DOHH2 (cell line): ENCODE results near the gene NFIL3.

Experiments
- H3F3A ChIP-seq: fragments of 200-600 bp; sonication (generic), shearing (Covaris generic); 2 replicates; pipeline ENCODE4 v1.6.0; 2016; ENCODE audit warnings: antibody characterized with exemption, mild to moderate bottlenecking; ENCODE audit not compliant: control insufficient read depth, insufficient read depth
- H3K27ac ChIP-seq: fragments of 200-600 bp; sonication (generic); 2 replicates; pipeline ENCODE4 v1.5.1; 2014; ENCODE audit warnings: low read depth, mild to moderate bottlenecking, low read length, moderate library complexity
- H3K27me3 ChIP-seq: fragments of 200-600 bp; sonication (generic); 2 replicates; pipeline ENCODE4 v1.6.1; 2014; ENCODE audit warnings: mild to moderate bottlenecking, low read length, mixed read lengths; ENCODE audit not compliant: control insufficient read depth
- H3K36me3 ChIP-seq: fragments of 200-600 bp; sonication (generic); 2 replicates; pipeline ENCODE4 v1.6.1; 2014; ENCODE audit warnings: mild to moderate bottlenecking, low read length, moderate library complexity, mixed read lengths; ENCODE audit not compliant: control insufficient read depth
- H3K4me1 ChIP-seq: fragments of 200-600 bp; sonication (generic); 2 replicates; pipeline ENCODE4 v1.6.1; 2014; ENCODE audit warnings: mild to moderate bottlenecking, low read length, mixed read lengths; ENCODE audit not compliant: control insufficient read depth
- H3K4me2 ChIP-seq: fragments of 200-600 bp; sonication (generic); 2 replicates; pipeline ENCODE4 v1.6.0; 2014; ENCODE audit warnings: mild to moderate bottlenecking, low read length, moderate library complexity
- H3K4me3 ChIP-seq: fragments of 200-600 bp; sonication (generic); 2 replicates; pipeline ENCODE4 v1.5.1; 2014; ENCODE audit warnings: mild to moderate bottlenecking, low read length, mixed read lengths
- H3K79me2 ChIP-seq: fragments of 200-600 bp; sonication (generic); 2 replicates; pipeline ENCODE4 v1.6.1; 2014; ENCODE audit warnings: mild to moderate bottlenecking, low read length, mixed read lengths; ENCODE audit not compliant: control insufficient read depth
- H3K9me2 ChIP-seq: fragments of 200-600 bp; sonication (generic); replicated peaks from 2 replicates; pipeline ENCODE4 v1.6.1; 2014; ENCODE audit warnings: mild to moderate bottlenecking, low read length, mixed read lengths; ENCODE audit not compliant: control insufficient read depth
- H3K9me3 ChIP-seq: fragments of 200-600 bp; sonication (generic); 2 replicates; pipeline ENCODE4 v1.6.1; 2014; ENCODE audit warnings: antibody characterized with exemption, low read length, mixed read lengths; ENCODE audit not compliant: control insufficient read depth, insufficient read depth
- H4K20me1 ChIP-seq: fragments of 200-600 bp; sonication (generic); 2 replicates; pipeline ENCODE4 v1.6.0; 2014; ENCODE audit warnings: low read depth, mild to moderate bottlenecking, antibody characterized with exemption, low read length, moderate library complexity; ENCODE audit not compliant: control insufficient read depth, insufficient read depth
- CTCF ChIP-seq: fragments of 200-600 bp; sonication (generic); IDR thresholded peaks from one replicate; pipeline ENCODE4 v1.5.1; 2014; ENCODE audit warnings: antibody characterized with exemption, mild to moderate bottlenecking, low read depth, low read length; ENCODE audit not compliant: poor library complexity, severe bottlenecking
- EZH2phosphoT487 ChIP-seq: fragments of 200-600 bp; sonication (generic); IDR thresholded peaks from 2 replicates; pipeline ENCODE4 v1.6.1; 2017; ENCODE audit warnings: borderline replicate concordance, mild to moderate bottlenecking, antibody characterized with exemption, low read length, moderate library complexity, mixed read lengths

NFIL3 gene

GRCh38 chr9:91428927-91429351, 5.3 kb upstream of the NFIL3 start:
- Histone ChIP-seq H3K36me3 (no peaks in the 10 kb centered on the region), H3K27ac (no peak overlapping the region), H3K4me2 (no peak overlapping the region), H4K20me1 (no peaks in the 10 kb centered on the region), H3K9me3 (no peaks in the 10 kb centered on the region), H3K4me3 (no peak overlapping the region), H3K27me3 (peaks cover 50% of the 10 kb centered on the region), H3F3A (no peaks in the 10 kb centered on the region; the same call in 1 of the 2 replicates), H3K9me2 (no peaks in the 10 kb centered on the region), H3K4me1 (peaks cover 10% of the 10 kb centered on the region), H3K79me2 (no peaks in the 10 kb centered on the region)
- TF ChIP-seq CTCF (no peak), EZH2phosphoT487 (no peak)

GRCh38 chr9:91428436-91428835, 4.8 kb upstream of the NFIL3 start:
- Histone ChIP-seq H3K4me3 (no peak overlapping the region), H3K4me1 (peaks cover 10% of the 10 kb centered on the region), H4K20me1 (no peaks in the 10 kb centered on the region), H3K36me3 (no peaks in the 10 kb centered on the region), H3K27ac (no peak overlapping the region), H3K27me3 (peaks cover 50% of the 10 kb centered on the region), H3K4me2 (no peak overlapping the region), H3K9me3 (no peaks in the 10 kb centered on the region), H3K79me2 (no peaks in the 10 kb centered on the region), H3K9me2 (no peaks in the 10 kb centered on the region), H3F3A (no peaks in the 10 kb centered on the region; the same call in 1 of the 2 replicates)
- TF ChIP-seq EZH2phosphoT487 (no peak), CTCF (no peak)

- no peaks in the 10 kb centered on the region for H3K9me2 ChIP-seq
- H3K27ac ChIP-seq, result no peak overlapping the region
- H3K4me3 ChIP-seq, result no peak overlapping the region
- no peaks in the 10 kb centered on the region for H3K36me3 ChIP-seq
- H4K20me1 ChIP-seq, result no peaks in the 10 kb centered on the region
- H3K9me3 ChIP-seq, result no peaks in the 10 kb centered on the region
- no peaks in the 10 kb centered on the region; the same call in 1 of the 2 replicates for H3F3A ChIP-seq
- peaks cover under 1% of the 10 kb centered on the region; the same call in 1 of the 2 replicates for H3K79me2 ChIP-seq
- H3K4me1 ChIP-seq, result peaks cover 13% of the 10 kb centered on the region
- H3K27me3 ChIP-seq, result peaks cover 49% of the 10 kb centered on the region
- H3K4me2 ChIP-seq, result no peak overlapping the region
- no peak for TF ChIP-seq EZH2phosphoT487
- TF ChIP-seq CTCF, result no peak
These were observed 4.2 kb upstream of the NFIL3 start for GRCh38 chr9:91427873-91428272.
